Suprapubic skin (tissue), 4 donors: ENCODE measurements around the gene PNCK. TPM values are rescaled to one million over a fixed set of nuclear protein-coding genes. Genes with fewer than 3 reads are reported as not detected.
"Not testable (repeated sequence)": the region's sequence is repeated elsewhere in the genome, so short reads cannot be mapped to it uniquely, and the experiment has no call there.

Experiments
- DNase-seq, 2 donors: peaks; one replicate each; pipeline ENCODE4 v3.0.0-alpha.2; 2019; ENCODE audit warnings: low spot score in 2 of 2
- H3K27ac ChIP-seq: fragments of 200-600 bp; sonication (generic); one replicate; pipeline ENCODE4 v1.5.1; 2019
- H3K27me3 ChIP-seq: fragments of 200-600 bp; sonication (generic); one replicate; pipeline ENCODE4 v1.5.1; 2019
- H3K36me3 ChIP-seq: fragments of 200-600 bp; sonication (generic); one replicate; pipeline ENCODE4 v1.5.1; 2019
- H3K4me1 ChIP-seq: fragments of 200-600 bp; sonication (generic); one replicate; pipeline ENCODE4 v1.5.1; 2019
- H3K4me3 ChIP-seq: fragments of 200-600 bp; sonication (generic); one replicate; pipeline ENCODE4 v1.5.1; 2019; ENCODE audit warnings: mild to moderate bottlenecking
- H3K9me3 ChIP-seq: fragments of 200-600 bp; sonication (generic); one replicate; pipeline ENCODE4 v1.5.1; 2019
- EP300 ChIP-seq: sonication (generic); formaldehyde crosslinking; IDR thresholded peaks from one replicate; pipeline ENCODE4 v1.6.1; 2017; ENCODE audit warnings: antibody characterized with exemption
- POLR2A ChIP-seq, 2 donors: fragments of 450-650 bp; IDR thresholded peaks; one replicate each; pipeline ENCODE4 v1.6.1; 2017; ENCODE audit warnings: antibody characterized with exemption in 2 of 2, mild to moderate bottlenecking in 2 of 2, moderate library complexity in 2 of 2
- POLR2AphosphoS5 ChIP-seq, 3 donors: sonication (generic); formaldehyde crosslinking; IDR thresholded peaks; one replicate each; pipeline ENCODE4 v1.6.1; 2017; ENCODE audit warnings: antibody characterized with exemption in 3 of 3
- WGBS: methylation state at CpG from one replicate; pipeline ENCODE4 v1.1.5; 2018; 5-methylcytosine and 5-hydroxymethylcytosine counted together
- total RNA-seq, 4 donors: library from RNA; depleted of rRNA; stranded (reverse); fragments of >200 nt; gene quantifications; one replicate each; pipeline ENCODE4 v1.1.0, GENCODE V29; 2016
- TF ChIP-seq, protein P1 (sequence below), 2 donors: fragments of 200-600 bp in 1 of 2; fragments of 450-650 bp in 1 of 2; sonication (generic) in 1 of 2; IDR thresholded peaks; one replicate each; pipeline ENCODE4 v1.5.1; 2016 to 2019; ENCODE audit warnings: antibody characterized with exemption in 2 of 2, mild to moderate bottlenecking in 1 of 2, moderate library complexity in 1 of 2

PNCK gene
- total RNA-seq, 4 donors from 2014 or later, result 1.2 to 1.8 (median 1.4) TPM

DNA sequence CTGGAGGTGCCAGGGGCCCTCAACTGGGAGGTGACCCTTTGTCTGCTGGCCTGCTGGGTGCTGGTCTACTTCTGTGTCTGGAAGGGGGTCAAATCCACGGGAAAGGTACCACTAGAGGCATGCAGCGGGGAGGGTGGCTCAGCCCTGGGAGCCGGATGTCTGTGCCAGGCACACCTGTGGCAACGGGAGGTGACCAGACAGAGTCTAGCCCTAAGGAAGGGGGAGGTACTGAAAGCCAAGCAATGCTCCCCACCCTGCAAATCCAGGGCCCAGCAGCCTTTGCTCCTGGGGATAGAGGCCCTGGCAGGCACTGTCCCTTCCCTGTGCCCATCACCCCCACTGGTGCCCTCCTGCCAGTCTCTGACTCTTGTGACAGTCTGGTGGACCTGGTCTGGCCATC lies 18.4 kb upstream of the PNCK start:
- no peaks in the 10 kb centered on the region for H3K27me3 ChIP-seq
- H3K9me3 ChIP-seq, result no peaks in the 10 kb centered on the region
- WGBS, result no CpG with 5 or more reads among the region's 4 CpGs
- H3K4me1 ChIP-seq, result peaks cover 18% of the 10 kb centered on the region
- no peak overlapping the region for H3K27ac ChIP-seq
- no peak overlapping the region for H3K4me3 ChIP-seq
- TF ChIP-seq, protein P1, sequence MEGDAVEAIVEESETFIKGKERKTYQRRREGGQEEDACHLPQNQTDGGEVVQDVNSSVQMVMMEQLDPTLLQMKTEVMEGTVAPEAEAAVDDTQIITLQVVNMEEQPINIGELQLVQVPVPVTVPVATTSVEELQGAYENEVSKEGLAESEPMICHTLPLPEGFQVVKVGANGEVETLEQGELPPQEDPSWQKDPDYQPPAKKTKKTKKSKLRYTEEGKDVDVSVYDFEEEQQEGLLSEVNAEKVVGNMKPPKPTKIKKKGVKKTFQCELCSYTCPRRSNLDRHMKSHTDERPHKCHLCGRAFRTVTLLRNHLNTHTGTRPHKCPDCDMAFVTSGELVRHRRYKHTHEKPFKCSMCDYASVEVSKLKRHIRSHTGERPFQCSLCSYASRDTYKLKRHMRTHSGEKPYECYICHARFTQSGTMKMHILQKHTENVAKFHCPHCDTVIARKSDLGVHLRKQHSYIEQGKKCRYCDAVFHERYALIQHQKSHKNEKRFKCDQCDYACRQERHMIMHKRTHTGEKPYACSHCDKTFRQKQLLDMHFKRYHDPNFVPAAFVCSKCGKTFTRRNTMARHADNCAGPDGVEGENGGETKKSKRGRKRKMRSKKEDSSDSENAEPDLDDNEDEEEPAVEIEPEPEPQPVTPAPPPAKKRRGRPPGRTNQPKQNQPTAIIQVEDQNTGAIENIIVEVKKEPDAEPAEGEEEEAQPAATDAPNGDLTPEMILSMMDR (IDR thresholded peaks at IDR 0.05), result no peak
- no peak for TF ChIP-seq EP300
- no peak for TF ChIP-seq POLR2A (IDR thresholded peaks at IDR 0.05)
- TF ChIP-seq POLR2AphosphoS5 (IDR thresholded peaks at IDR 0.05), result no peak
- DNase-seq, result no peak
- H3K36me3 ChIP-seq, result peaks cover 6% of the 10 kb centered on the region

DNA sequence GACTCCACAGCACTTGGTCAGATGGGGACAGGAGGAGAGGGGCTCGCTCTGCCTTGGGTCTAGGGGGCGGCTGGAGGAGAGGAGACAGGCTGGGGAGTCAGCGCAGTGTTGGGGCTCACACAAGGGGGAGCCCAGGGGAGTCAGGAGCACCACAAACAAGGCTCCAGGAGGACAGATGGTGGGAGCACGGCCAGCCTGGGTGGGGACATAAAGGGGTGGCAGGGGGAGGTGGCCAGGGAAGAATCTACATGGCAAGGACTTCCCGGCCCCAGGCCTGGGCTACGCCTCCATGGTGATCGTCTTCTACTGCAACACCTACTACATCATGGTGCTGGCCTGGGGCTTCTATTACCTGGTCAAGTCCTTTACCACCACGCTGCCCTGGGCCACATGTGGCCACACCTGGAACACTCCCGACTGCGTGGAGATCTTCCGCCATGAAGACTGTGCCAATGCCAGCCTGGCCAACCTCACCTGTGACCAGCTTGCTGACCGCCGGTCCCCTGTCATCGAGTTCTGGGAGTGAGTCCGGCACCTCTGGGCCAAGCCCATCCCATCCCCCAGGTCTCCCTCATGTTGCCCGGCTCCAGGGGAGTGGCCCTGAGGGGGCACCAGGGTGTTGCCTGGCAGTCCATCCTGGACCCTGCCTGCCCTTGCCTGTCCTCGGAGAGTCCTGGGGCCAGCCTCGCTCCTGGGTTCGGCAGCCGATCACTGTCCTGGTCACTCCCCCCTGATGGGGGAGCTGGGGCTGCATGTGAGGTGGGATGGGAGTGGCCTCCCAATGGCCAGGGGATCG lies 17.6 kb upstream of the PNCK start:
- H3K27me3 ChIP-seq, H3K27ac ChIP-seq, DNase-seq, H3K36me3 ChIP-seq, H3K4me3 ChIP-seq, H3K9me3 ChIP-seq: not testable (repeated sequence)
- peaks cover 20% of the 10 kb centered on the region for H3K4me1 ChIP-seq
- WGBS, result 82% methylated on average over 18 of the region's 21 CpGs

DNA sequence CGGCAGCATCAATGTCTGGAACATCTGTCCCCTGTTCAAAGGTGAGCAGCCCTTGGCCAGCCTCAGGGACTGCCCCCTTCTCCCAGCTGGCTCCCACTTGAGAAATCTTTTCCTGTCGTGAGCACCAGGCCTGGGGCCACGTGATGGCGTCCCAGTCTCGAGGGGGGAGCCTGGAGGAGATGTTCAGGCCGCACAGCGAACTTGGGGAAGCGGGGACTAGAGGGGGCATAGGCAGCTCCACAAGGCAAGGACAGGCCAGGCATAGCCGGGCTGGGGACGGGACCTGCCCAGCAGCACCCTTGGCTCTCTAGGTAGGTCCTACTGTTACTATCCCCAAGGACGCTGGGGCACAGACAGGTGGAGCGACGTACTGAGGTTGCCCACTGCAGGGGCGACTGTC lies 16.9 kb upstream of the PNCK start:
- TF ChIP-seq EP300 (no peak), POLR2A (IDR thresholded peaks at IDR 0.05) (no peak), POLR2AphosphoS5 (IDR thresholded peaks at IDR 0.05) (no peak)
- TF ChIP-seq, protein P1 (IDR thresholded peaks at IDR 0.05), result no peak
- Histone ChIP-seq H3K27ac (no peak overlapping the region), H3K4me3 (peak overlapping the region; percentile 50), H3K27me3 (no peaks in the 10 kb centered on the region), H3K9me3 (no peaks in the 10 kb centered on the region), H3K36me3 (peaks cover 3% of the 10 kb centered on the region), H3K4me1 (peaks cover 20% of the 10 kb centered on the region)
- 80% methylated on average over 1 of the region's 14 CpGs for WGBS
- DNase-seq, result no peak

DNA sequence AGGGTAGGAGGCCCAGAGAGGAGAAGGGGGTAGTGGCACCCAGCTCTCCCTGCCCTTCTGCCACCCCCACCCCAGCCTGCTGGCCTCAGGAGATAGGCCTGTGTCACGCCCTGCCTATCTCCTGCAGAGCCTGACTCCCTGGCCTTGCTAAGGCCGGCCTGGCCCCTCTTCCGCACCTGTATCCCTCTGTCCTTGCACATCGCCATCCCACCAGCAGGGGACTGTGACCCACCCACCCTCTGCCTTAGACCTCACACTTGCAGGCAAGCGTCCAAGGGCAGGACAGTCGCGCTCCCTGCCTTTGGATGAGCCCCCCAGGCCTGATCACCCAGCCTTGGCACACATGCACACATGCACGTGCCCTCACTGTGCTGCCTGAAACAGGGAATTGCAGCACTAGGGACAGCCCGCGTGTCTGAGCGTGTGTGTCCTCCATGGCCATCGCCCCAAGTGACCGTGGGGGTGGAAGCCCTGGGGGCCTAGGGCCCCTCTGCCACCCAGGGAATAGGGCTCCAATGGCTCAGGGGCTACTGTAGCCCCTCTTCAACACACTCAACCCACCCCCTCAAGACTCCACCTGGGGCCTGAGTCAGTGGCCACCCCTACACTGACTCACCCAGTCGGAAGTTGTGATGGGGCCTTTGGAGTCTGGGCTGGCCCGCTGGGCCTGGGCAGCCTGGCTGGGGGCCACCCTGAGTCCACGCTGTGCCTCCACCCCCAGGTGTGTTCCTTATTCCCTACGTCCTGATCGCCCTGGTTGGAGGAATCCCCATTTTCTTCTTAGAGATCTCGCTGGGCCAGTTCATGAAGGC lies 16.2 kb upstream of the PNCK start:
- no peaks in the 10 kb centered on the region for H3K9me3 ChIP-seq
- peak overlapping the region; percentile 50 for H3K4me3 ChIP-seq
- TF ChIP-seq EP300, result no peak
- TF ChIP-seq POLR2A (IDR thresholded peaks at IDR 0.05), result no peak
- TF ChIP-seq, protein P1 (IDR thresholded peaks at IDR 0.05), result no peak
- TF ChIP-seq POLR2AphosphoS5 (IDR thresholded peaks at IDR 0.05), result no peak
- no peak for DNase-seq
- 59% methylated on average over 5 of the region's 19 CpGs for WGBS
- peaks cover 3% of the 10 kb centered on the region for H3K36me3 ChIP-seq
- no peaks in the 10 kb centered on the region for H3K27me3 ChIP-seq
- peaks cover 20% of the 10 kb centered on the region for H3K4me1 ChIP-seq
- H3K27ac ChIP-seq, result no peak overlapping the region

DNA sequence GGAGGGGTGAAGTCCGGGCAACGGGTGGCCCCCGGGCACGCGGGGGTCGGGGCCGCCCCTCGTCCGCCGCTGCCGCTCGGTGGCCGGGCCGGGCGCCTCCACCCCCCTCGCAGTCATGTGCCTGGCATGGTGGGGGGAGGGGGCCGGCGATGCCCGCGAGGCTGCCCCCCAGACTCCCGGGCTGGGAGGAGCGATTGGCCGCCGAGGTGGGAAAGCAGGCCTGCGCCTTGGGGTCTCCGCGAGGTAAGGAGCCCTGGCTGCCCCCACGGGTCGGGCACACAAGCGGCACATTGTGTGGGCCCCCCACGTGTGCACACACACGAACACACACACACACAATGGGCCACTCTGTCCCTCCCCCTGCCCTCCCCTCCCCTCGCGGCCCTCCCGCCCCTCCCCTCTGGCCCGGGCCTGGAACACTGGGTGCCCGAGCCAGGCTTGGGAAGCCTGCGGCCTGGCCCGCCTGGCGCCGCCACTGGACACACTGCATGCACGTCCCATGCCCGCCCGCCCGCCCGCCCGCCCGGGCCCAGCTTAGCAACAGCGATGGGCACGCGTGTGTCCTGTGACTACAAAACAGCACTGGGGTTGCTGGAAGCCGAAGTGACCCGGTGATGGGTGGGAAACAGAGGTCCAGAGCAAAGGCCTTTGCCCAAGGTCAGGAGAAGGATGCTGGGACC lies 15.4 kb upstream of the PNCK start:
- H3K4me1 ChIP-seq, result peaks cover 20% of the 10 kb centered on the region
- H3K27ac ChIP-seq, result peak overlapping the region; percentile 60
- no peaks in the 10 kb centered on the region for H3K36me3 ChIP-seq
- DNase-seq, result no peak
- no peaks in the 10 kb centered on the region for H3K27me3 ChIP-seq
- no peak for TF ChIP-seq EP300
- no peak for TF ChIP-seq POLR2AphosphoS5 (IDR thresholded peaks at IDR 0.05)
- TF ChIP-seq, protein P1 (IDR thresholded peaks at IDR 0.05), result no peak
- no peak for TF ChIP-seq POLR2A (IDR thresholded peaks at IDR 0.05)
- H3K9me3 ChIP-seq, result no peaks in the 10 kb centered on the region
- H3K4me3 ChIP-seq, result peak overlapping the region; percentile 50
- WGBS, result 80% methylated on average over 1 of the region's 53 CpGs
